ENCODE measurements around the gene PSRC1. TPM values are rescaled to one million over a fixed set of nuclear protein-coding genes. Genes with fewer than 3 reads are reported as not detected.
A peak's percentile ranks its signal among the peaks of the same experiment; 100 is the strongest.

The PSRC1 gene
- total and polyA plus RNA-seq, 2 experiments from 2014 or later = 10.1 to 13.7 TPM

DNA sequence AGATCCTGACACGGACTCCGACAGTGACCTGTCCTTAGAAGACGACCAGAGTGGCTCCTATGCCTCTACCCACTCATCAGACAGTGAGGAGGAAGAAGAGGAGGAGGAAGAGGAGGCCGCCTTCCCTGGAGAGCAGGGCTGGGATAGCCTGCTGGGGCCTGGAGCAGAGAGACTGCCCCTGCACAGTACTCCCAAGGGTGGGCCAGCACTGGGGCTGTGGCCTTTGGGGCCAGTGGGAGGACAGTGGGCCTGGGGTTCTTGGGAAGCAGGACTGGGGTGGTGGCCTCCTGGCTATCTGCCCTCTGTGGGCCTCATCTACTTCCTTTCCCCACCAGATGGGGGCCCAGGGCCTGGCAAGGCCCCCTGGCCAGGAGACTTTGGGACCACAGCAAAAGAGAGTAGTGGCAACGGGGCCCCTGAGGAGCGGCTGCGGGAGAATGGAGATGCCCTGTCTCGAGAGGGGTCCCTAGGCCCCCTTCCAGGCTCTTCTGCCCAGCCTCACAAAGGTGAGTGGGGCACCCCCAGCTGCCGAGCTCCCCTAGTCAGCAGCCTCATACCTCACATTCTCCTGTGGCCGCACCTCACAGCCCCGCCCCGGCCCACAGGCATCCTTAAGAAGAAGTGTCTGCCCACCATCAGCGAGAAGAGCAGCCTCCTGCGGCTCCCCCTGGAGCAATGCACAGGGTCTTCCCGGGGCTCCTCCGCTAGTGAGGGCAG, 10.0 kb downstream of the PSRC1 start:
- TF ChIP-seq, protein P1, sequence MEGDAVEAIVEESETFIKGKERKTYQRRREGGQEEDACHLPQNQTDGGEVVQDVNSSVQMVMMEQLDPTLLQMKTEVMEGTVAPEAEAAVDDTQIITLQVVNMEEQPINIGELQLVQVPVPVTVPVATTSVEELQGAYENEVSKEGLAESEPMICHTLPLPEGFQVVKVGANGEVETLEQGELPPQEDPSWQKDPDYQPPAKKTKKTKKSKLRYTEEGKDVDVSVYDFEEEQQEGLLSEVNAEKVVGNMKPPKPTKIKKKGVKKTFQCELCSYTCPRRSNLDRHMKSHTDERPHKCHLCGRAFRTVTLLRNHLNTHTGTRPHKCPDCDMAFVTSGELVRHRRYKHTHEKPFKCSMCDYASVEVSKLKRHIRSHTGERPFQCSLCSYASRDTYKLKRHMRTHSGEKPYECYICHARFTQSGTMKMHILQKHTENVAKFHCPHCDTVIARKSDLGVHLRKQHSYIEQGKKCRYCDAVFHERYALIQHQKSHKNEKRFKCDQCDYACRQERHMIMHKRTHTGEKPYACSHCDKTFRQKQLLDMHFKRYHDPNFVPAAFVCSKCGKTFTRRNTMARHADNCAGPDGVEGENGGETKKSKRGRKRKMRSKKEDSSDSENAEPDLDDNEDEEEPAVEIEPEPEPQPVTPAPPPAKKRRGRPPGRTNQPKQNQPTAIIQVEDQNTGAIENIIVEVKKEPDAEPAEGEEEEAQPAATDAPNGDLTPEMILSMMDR (IDR thresholded peaks at IDR 0.05; ENCODE audit: poor library complexity) = no peak
- TF ChIP-seq EZH2phosphoT487 (IDR thresholded peaks at IDR 0.05; ENCODE audit: low read depth, severe bottlenecking, unreplicated experiment) (no peak), EZH2 (IDR thresholded peaks at IDR 0.05; ENCODE audit: borderline replicate concordance) (no peak)
- no peaks in the 10 kb centered on the region for H4K20me1 ChIP-seq (ENCODE audit: insufficient read depth, poor library complexity, severe bottlenecking)
- peak overlapping the region; percentile 94 for H3K27ac ChIP-seq
- H3K9me2 ChIP-seq (replicated peaks; ENCODE audit: insufficient read depth) = no peaks in the 10 kb centered on the region
- peak overlapping the region; percentile 74 for H3K4me2 ChIP-seq
- no peaks in the 10 kb centered on the region for H3K9me3 ChIP-seq (ENCODE audit: low read depth)
- H3K4me3 ChIP-seq = no peak overlapping the region
- peaks cover 34% of the 10 kb centered on the region for H3K4me1 ChIP-seq (ENCODE audit: insufficient read depth)
- 93% methylated on average over 15 of the region's 16 CpGs for WGBS (ENCODE audit: low lambda C conversion rate, missing lambda C conversion rate)
- no peaks in the 10 kb centered on the region for H3K27me3 ChIP-seq
- H3K36me3 ChIP-seq (replicated peaks; ENCODE audit: insufficient read depth, low read depth) = no peaks in the 10 kb centered on the region
- DNase-seq (ENCODE audit: low spot score) = no peak
- H2AFZ ChIP-seq = no peak overlapping the region
- H3K79me2 ChIP-seq = no peaks in the 10 kb centered on the region

GRCh38 chr1:109272021-109272799, 10.7 kb downstream of the PSRC1 start:
- Histone ChIP-seq H3K27me3 (no peaks in the 10 kb centered on the region), H3K9me3 (ENCODE audit: low read depth) (no peaks in the 10 kb centered on the region), H3K9me2 (replicated peaks; ENCODE audit: insufficient read depth) (no peaks in the 10 kb centered on the region), H3K36me3 (replicated peaks; ENCODE audit: insufficient read depth, low read depth) (no peaks in the 10 kb centered on the region), H3K4me1 (ENCODE audit: insufficient read depth) (peaks cover 34% of the 10 kb centered on the region), H3K79me2 (no peaks in the 10 kb centered on the region), H3K4me3 (no peak overlapping the region), H4K20me1 (ENCODE audit: insufficient read depth, poor library complexity, severe bottlenecking) (no peaks in the 10 kb centered on the region), H2AFZ (no peak overlapping the region), H3K4me2 (no peak overlapping the region), H3K27ac (peak overlapping the region; percentile 94)
- no peak for DNase-seq (ENCODE audit: low spot score)
- no peak for TF ChIP-seq EZH2phosphoT487 (IDR thresholded peaks at IDR 0.05; ENCODE audit: low read depth, severe bottlenecking, unreplicated experiment)
- TF ChIP-seq EZH2 (IDR thresholded peaks at IDR 0.05; ENCODE audit: borderline replicate concordance) = no peak
- TF ChIP-seq, protein P1 (IDR thresholded peaks at IDR 0.05; ENCODE audit: poor library complexity) = no peak
- 83% methylated on average over 13 of the region's 13 CpGs for WGBS (ENCODE audit: low lambda C conversion rate, missing lambda C conversion rate)

- WGBS (ENCODE audit: low lambda C conversion rate, missing lambda C conversion rate) = 92% methylated on average over 6 of the region's 6 CpGs
- no peaks in the 10 kb centered on the region for H3K36me3 ChIP-seq (replicated peaks; ENCODE audit: insufficient read depth, low read depth)
- no peak for TF ChIP-seq EZH2phosphoT487 (IDR thresholded peaks at IDR 0.05; ENCODE audit: low read depth, severe bottlenecking, unreplicated experiment)
- TF ChIP-seq, protein P1 (IDR thresholded peaks at IDR 0.05; ENCODE audit: poor library complexity) = no peak
- TF ChIP-seq EZH2 (IDR thresholded peaks at IDR 0.05; ENCODE audit: borderline replicate concordance) = no peak
- peaks cover 34% of the 10 kb centered on the region for H3K4me1 ChIP-seq (ENCODE audit: insufficient read depth)
- no peaks in the 10 kb centered on the region for H3K9me2 ChIP-seq (replicated peaks; ENCODE audit: insufficient read depth)
- no peaks in the 10 kb centered on the region for H4K20me1 ChIP-seq (ENCODE audit: insufficient read depth, poor library complexity, severe bottlenecking)
- H2AFZ ChIP-seq = no peak overlapping the region
- no peak overlapping the region for H3K4me2 ChIP-seq
- no peaks in the 10 kb centered on the region for H3K27me3 ChIP-seq
- no peaks in the 10 kb centered on the region for H3K79me2 ChIP-seq
- no peaks in the 10 kb centered on the region for H3K9me3 ChIP-seq (ENCODE audit: low read depth)
- DNase-seq (ENCODE audit: low spot score) = no peak
- H3K27ac ChIP-seq = no peak overlapping the region
- H3K4me3 ChIP-seq = no peak overlapping the region
These were observed 11.5 kb downstream of the PSRC1 start for GRCh38 chr1:109271458-109271857.
